Kidney (tissue), 14 donors: ENCODE measurements around the gene TRAPPC2. TPM values are rescaled to one million over a fixed set of nuclear protein-coding genes. Genes with fewer than 3 reads are reported as not detected.
A peak's percentile ranks its signal among the peaks of the same experiment; 100 is the strongest.

Source experiments
- DNase-seq, 5 donors: peaks; one replicate each; pipeline ENCODE4 v3.0.0-alpha.2; 2013 to 2020
- FAIRE-seq: peaks from 2 replicates; lab custom pipeline; 2012; peaks lifted over from hg19 to GRCh38; lab: Jason Lieb, UNC
- H3K27ac ChIP-seq, 2 donors: one replicate each; pipeline ENCODE4 v1.7.0; 2013; ENCODE audit warnings: low read depth in 2 of 2, low read length in 2 of 2, inconsistent platforms in 1 of 2
- H3K27me3 ChIP-seq: one replicate; pipeline ENCODE4 v1.7.1; 2013; ENCODE audit warnings: low read length, inconsistent platforms; ENCODE audit not compliant: control insufficient read depth, insufficient read depth
- H3K36me3 ChIP-seq, 3 donors: one replicate each; pipeline versions ENCODE4 v1.7.0 to v1.7.1; 2013; ENCODE audit warnings: low read length in 3 of 3, control low read depth in 1 of 3, inconsistent platforms in 1 of 3; ENCODE audit not compliant: insufficient read depth in 3 of 3, control insufficient read depth in 2 of 3
- H3K4me1 ChIP-seq, 3 donors: one replicate each; pipeline versions ENCODE4 v1.7.0 to v1.7.1; 2013; ENCODE audit warnings: low read length in 3 of 3, inconsistent platforms in 1 of 3, low read depth in 1 of 3; ENCODE audit not compliant: control insufficient read depth in 2 of 3, insufficient read depth in 2 of 3
- H3K4me3 ChIP-seq, 3 donors: one replicate each; pipeline versions ENCODE4 v1.7.0 to v1.8.1; 2013; ENCODE audit warnings: low read length in 3 of 3, control low read depth in 1 of 3, inconsistent platforms in 1 of 3
- H3K9ac ChIP-seq, 3 donors: one replicate each; pipeline versions ENCODE4 v1.7.0 to v1.7.1; 2013; ENCODE audit warnings: low read length in 3 of 3, control low read depth in 1 of 3, inconsistent platforms in 1 of 3
- H3K9me3 ChIP-seq, 3 donors: one replicate each; pipeline versions ENCODE4 v1.7.0 to v1.7.1; 2013; ENCODE audit warnings: low read length in 3 of 3, control low read depth in 1 of 3, inconsistent platforms in 1 of 3; ENCODE audit not compliant: control insufficient read depth in 2 of 3, insufficient read depth in 1 of 3
- intact Hi-C: fragments of 100-400 bp; cut with DNase I; formaldehyde crosslinking; loops from one replicate; pipeline ENCODE4 v1.11.1; 2022
- polyA plus RNA-seq: library from polyadenylated mRNA; stranded (reverse); fragments of 350-450 nt; fragmentation: Illumina TruSeq; extraction: RNeasy Lipid Tissue Mini Kit (QIAGEN cat#74804); gene quantifications from one replicate; pipeline ENCODE4 v1.2.3, GENCODE V29; 2014; ENCODE audit warnings: low read depth, low replicate concordance; ENCODE audit not compliant: insufficient read depth
- total RNA-seq: library from RNA; stranded (reverse); fragmentation: NEBNext Ultra II Directional; extraction: Animal tissue kit (Norgen Biotek cat#: 25700); gene quantifications from one replicate; pipeline ENCODE4 v1.2.1, GENCODE V29; 2021
- TF ChIP-seq, protein P1 (sequence below): IDR thresholded peaks from 3 replicates; pipeline ENCODE4 v1.5.1; 2012; ENCODE audit warnings: mild to moderate bottlenecking, moderate library complexity, borderline replicate concordance; ENCODE audit not compliant: insufficient read depth; ENCODE audit errors: extremely low read depth
- donor health status: control.
- donor health status: control.
- donor health status: control.
- donor health status: control.
- donor health status: control.
- donor health status: DM: yes; HTN: yes; CAD: no.
- donor health status: Normal renal cell carcinoma (clear cell type).

The TRAPPC2 gene
- total and polyA plus RNA-seq, 2 donors from 2014 or later: 9.0 to 21.0 TPM

DNA sequence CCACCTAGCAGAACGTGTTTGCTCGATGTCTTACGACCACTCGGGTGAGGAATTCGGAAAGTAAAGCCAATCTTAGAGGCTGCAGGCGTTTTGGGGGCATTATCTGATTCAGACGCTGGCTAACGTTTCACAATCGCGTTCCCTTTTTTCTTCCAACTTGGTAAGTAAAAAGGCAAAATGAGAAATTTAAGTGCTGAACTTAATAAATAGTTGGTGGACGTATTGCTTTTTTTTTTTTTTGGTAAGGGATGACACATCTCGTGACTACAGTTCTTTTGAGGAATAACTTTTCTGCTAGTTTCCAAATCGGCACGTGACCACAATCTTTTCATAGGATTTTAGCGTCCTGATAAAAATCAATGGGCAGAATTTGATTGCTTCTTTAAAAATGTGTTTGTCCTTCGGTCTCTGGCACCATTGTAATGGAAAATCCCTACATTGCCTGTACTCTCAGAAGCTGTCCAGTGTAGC is 44.6 kb downstream of the TRAPPC2 start:
- intact Hi-C loops: no loop called here
- Histone ChIP-seq H3K9ac (peak overlapping the region; percentile 60 to 93 (median 85)), H3K9me3 (no peaks in the 10 kb centered on the region), H3K4me3 (peak overlapping the region; percentile 87 to 94 (median 88)), H3K36me3 (no peaks in the 10 kb centered on the region), H3K4me1 (peaks cover 0 to 18% (median 10%) of the 10 kb centered on the region in 3 donors), H3K27me3 (peaks cover 35% of the 10 kb centered on the region), H3K27ac (peak overlapping the region; percentile 94 to 95)
- TF ChIP-seq, protein P1, sequence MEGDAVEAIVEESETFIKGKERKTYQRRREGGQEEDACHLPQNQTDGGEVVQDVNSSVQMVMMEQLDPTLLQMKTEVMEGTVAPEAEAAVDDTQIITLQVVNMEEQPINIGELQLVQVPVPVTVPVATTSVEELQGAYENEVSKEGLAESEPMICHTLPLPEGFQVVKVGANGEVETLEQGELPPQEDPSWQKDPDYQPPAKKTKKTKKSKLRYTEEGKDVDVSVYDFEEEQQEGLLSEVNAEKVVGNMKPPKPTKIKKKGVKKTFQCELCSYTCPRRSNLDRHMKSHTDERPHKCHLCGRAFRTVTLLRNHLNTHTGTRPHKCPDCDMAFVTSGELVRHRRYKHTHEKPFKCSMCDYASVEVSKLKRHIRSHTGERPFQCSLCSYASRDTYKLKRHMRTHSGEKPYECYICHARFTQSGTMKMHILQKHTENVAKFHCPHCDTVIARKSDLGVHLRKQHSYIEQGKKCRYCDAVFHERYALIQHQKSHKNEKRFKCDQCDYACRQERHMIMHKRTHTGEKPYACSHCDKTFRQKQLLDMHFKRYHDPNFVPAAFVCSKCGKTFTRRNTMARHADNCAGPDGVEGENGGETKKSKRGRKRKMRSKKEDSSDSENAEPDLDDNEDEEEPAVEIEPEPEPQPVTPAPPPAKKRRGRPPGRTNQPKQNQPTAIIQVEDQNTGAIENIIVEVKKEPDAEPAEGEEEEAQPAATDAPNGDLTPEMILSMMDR: no peak
- DNase-seq (peak in 1 of 5 donors; percentile 49), FAIRE-seq (no peak)

DNA sequence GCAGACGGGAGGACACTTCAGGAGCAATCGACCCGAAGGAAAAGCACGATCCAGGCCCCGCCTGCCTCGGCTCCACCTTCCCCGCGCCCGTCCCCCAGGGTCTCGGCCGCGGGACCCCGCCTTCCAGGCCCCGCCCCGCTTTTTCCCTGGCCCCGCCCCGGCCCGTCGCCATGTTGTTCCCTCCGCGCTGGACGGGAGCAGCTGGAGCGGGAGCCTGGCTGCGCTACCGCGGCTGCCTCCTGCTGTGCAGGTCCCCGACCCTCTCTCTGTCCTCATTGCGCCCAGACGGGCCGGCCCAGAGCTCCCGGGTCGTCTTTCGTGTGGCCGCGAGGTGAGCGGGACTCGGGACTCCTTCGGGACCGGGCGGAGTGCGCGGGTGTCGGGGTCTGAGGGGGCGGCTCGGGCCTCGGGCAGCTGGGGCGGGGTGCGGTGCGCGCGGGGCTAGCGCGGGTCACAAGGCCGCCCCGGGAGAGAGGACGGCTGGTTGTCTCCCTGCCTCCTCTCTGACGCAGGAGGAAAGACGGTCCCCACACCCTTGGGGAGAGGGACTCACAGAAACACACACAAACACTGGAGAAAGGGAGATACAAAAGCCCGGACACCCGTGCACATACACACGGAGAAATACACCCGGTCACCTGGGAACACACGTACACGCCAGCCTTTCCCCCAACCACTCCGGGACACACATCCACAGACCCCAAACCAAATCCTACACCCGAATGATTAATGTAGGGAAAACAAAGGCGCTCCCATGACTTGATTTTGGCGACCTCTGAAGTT is 45.3 kb downstream of the TRAPPC2 start, which contains the start of gene RAB9A:
RAB9A (plus strand) TSS at position 171 of the 783 bp plus-strand sequence. CDS start 19,619 bp downstream, outside the sequence.
- DNase-seq (peak; percentile 86 to 95 (median 90)), FAIRE-seq (no peak)
- H3K9ac ChIP-seq: peak within 1 kb of the TSS; percentile 60 to 93 (median 85)
- no peaks in the 10 kb centered on the region for H3K36me3 ChIP-seq
- TF ChIP-seq, protein P1: no peak
- intact Hi-C loops: no loop called here
- peak within 1 kb of the TSS; percentile 94 to 95 for H3K27ac ChIP-seq
- H3K9me3 ChIP-seq: no peaks in the 10 kb centered on the region
- H3K4me3 ChIP-seq: peak within 1 kb of the TSS; percentile 87 to 94 (median 88)
- peaks cover 35% of the 10 kb centered on the region for H3K27me3 ChIP-seq
- peaks cover 0 to 11% (median 6%) of the 10 kb centered on the region in 3 donors for H3K4me1 ChIP-seq

DNA sequence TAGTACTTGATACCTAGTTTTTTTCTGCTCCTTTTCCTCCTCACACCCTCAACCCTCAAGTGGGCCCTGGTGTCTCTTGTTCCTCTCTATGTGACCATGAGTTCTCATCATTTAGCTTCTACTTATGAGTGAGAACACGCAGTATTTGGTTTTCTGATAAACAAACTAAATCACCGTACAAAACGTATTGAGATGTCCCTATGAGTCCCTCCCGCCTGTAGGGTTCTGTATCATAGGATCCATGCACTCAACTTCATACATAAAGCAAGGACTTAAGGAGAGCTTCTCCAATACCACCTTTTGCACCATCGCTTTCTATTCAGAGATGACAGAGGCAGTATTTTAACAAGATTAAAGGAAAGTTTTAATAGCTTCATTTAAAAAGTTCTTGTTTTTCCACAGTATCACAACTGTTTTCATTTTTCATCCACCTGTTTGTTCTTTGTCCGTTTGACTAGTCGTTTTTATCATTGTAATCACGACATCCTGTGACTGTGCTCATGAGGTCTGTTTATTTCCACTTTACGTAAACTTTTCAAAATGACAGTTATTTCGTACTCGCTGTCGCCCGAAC is 45.9 kb downstream of the TRAPPC2 start:
- Histone ChIP-seq H3K4me1 (peaks cover 0 to 8% (median 3%) of the 10 kb centered on the region in 3 donors), H3K27me3 (peaks cover 35% of the 10 kb centered on the region), H3K27ac (peak overlapping the region; percentile 3 to 95), H3K9me3 (no peaks in the 10 kb centered on the region), H3K9ac (peak overlapping the region in 2 of 3 donors; percentile 81 to 93), H3K4me3 (peak overlapping the region; percentile 78 to 87 (median 83)), H3K36me3 (no peaks in the 10 kb centered on the region)
- DNase-seq: no peak
- TF ChIP-seq, protein P1: no peak
- FAIRE-seq: no peak
- intact Hi-C loops: no loop called here
